Left ventricle myocardium inferior (tissue), 1 donor: ENCODE measurements around the gene VEGFA. TPM values are rescaled to one million over a fixed set of nuclear protein-coding genes. Genes with fewer than 3 reads are reported as not detected.
A peak's percentile ranks its signal among the peaks of the same experiment; 100 is the strongest.

Experiments used
- DNase-seq: peaks from one replicate; pipeline ENCODE4 v3.0.0-alpha.2; 2020
- H3K27ac ChIP-seq: fragments of 200-600 bp; replicated peaks from 2 replicates; pipeline ENCODE4 v1.8.0; 2021
- H3K27me3 ChIP-seq: fragments of 200-600 bp; 2 replicates; pipeline ENCODE4 v1.8.0; 2021; ENCODE audit warnings: low read depth
- H3K36me3 ChIP-seq: fragments of 200-600 bp; 2 replicates; pipeline ENCODE4 v1.8.0; 2021
- H3K4me1 ChIP-seq: fragments of 200-600 bp; 2 replicates; pipeline ENCODE4 v1.8.0; 2021
- H3K4me3 ChIP-seq: fragments of 200-600 bp; 2 replicates; pipeline ENCODE4 v1.8.0; 2021; ENCODE audit warnings: mild to moderate bottlenecking, moderate library complexity
- H3K9me3 ChIP-seq: fragments of 200-600 bp; replicated peaks from 2 replicates; pipeline ENCODE4 v1.8.0; 2021
- intact Hi-C: fragments of 100-400 bp; cut with micrococcal nuclease; formaldehyde crosslinking; loops from one replicate; pipeline ENCODE4 v1.11.0; 2022
- total RNA-seq: library from RNA; stranded (reverse); fragmentation: NEBNext Ultra II Directional; extraction: Animal tissue kit (Norgen Biotek cat#: 25700); gene quantifications from one replicate; pipeline ENCODE4 v1.2.1, GENCODE V29; 2021
- TF ChIP-seq, protein P1 (sequence below): fragments of 200-600 bp; IDR thresholded peaks from 2 replicates; pipeline ENCODE4 v1.8.0; 2021; ENCODE audit warnings: antibody characterized with exemption, mild to moderate bottlenecking, borderline replicate concordance
- donor health status: DM: no; HTN: yes; CAD: no; lungs with severe emphysema.

The VEGFA gene
- total RNA-seq, 1 donor from 2014 or later: 359 TPM

DNA sequence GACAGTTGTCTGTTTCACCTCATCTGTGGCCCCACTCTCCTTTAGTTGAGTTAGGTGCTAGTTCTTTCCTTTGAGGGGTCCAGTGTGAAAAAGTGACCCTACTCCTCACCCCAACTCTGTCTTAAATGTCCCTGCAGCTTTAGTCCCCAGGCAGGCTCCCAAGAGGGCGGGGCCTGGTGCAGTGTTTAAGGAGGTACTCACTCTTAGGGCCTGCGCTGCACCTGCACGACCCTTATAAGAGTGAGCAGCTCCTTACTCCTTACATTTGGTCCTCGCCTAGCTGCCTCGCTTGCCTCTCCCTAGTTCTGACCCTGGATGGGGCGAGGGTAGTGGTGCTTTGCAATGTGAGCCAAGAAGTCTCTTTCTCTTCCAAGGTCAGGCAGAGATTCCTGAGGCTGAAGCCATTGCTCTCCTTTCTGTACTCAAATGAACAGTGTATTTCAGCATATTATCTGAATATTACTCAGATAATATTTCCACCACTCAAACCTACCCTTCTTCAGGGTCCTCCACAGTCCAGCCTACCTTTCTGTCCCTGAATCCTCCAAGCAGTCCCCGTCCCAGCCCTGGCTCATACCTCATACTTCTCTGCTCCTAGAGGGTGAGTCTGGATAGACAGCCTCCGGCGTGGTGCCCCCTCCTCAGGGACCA, 11.9 kb upstream of the VEGFA start:
- DNase-seq: peak; percentile 10
- Histone ChIP-seq H3K36me3 (no peaks in the 10 kb centered on the region), H3K4me3 (no peak overlapping the region), H3K9me3 (no peaks in the 10 kb centered on the region), H3K27me3 (no peaks in the 10 kb centered on the region), H3K4me1 (peaks cover 3% of the 10 kb centered on the region), H3K27ac (no peak overlapping the region)
- intact Hi-C loops: no loop called here
- TF ChIP-seq, protein P1, sequence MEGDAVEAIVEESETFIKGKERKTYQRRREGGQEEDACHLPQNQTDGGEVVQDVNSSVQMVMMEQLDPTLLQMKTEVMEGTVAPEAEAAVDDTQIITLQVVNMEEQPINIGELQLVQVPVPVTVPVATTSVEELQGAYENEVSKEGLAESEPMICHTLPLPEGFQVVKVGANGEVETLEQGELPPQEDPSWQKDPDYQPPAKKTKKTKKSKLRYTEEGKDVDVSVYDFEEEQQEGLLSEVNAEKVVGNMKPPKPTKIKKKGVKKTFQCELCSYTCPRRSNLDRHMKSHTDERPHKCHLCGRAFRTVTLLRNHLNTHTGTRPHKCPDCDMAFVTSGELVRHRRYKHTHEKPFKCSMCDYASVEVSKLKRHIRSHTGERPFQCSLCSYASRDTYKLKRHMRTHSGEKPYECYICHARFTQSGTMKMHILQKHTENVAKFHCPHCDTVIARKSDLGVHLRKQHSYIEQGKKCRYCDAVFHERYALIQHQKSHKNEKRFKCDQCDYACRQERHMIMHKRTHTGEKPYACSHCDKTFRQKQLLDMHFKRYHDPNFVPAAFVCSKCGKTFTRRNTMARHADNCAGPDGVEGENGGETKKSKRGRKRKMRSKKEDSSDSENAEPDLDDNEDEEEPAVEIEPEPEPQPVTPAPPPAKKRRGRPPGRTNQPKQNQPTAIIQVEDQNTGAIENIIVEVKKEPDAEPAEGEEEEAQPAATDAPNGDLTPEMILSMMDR: no peak

- Histone ChIP-seq H3K27ac (no peak overlapping the region), H3K27me3 (no peaks in the 10 kb centered on the region), H3K4me1 (peaks cover 3% of the 10 kb centered on the region), H3K9me3 (no peaks in the 10 kb centered on the region), H3K36me3 (no peaks in the 10 kb centered on the region), H3K4me3 (no peak overlapping the region)
- TF ChIP-seq, protein P1: peak; percentile 80
- DNase-seq: peak; percentile 13
- intact Hi-C loops: no loop called here
These were observed 11.4 kb upstream of the VEGFA start for GRCh38 chr6:43758617-43759050.

- Histone ChIP-seq H3K36me3 (no peaks in the 10 kb centered on the region), H3K27ac (no peak overlapping the region), H3K27me3 (no peaks in the 10 kb centered on the region), H3K9me3 (no peaks in the 10 kb centered on the region), H3K4me1 (peaks cover 3% of the 10 kb centered on the region), H3K4me3 (no peak overlapping the region)
- TF ChIP-seq, protein P1: no peak
- DNase-seq: peak; percentile 11
- intact Hi-C loops: no loop called here
These were observed 10.7 kb upstream of the VEGFA start for GRCh38 chr6:43759136-43759906.

- intact Hi-C loops: loop anchor here (10.0 kb wide), 1 partner anchor 95 kb away; no protein-coding TSS in a partner anchor
- TF ChIP-seq, protein P1: no peak
These were observed 10.2 kb upstream of the VEGFA start for GRCh38 chr6:43759907-43760206.

GRCh38 chr6:43760210-43761168, 9.5 kb upstream of the VEGFA start:
- no peaks in the 10 kb centered on the region for H3K27me3 ChIP-seq
- H3K4me3 ChIP-seq: no peak overlapping the region
- DNase-seq: peak; percentile 10
- no peaks in the 10 kb centered on the region for H3K9me3 ChIP-seq
- no peak overlapping the region for H3K27ac ChIP-seq
- H3K36me3 ChIP-seq: no peaks in the 10 kb centered on the region
- TF ChIP-seq, protein P1: no peak
- intact Hi-C loops: loop anchor here (10.0 kb wide), 1 partner anchor 96 kb away; no protein-coding TSS in a partner anchor
- H3K4me1 ChIP-seq: peaks cover 3% of the 10 kb centered on the region

More at GRCh38 chr6:43759907-43760206, 10.2 kb upstream of the VEGFA start:
- Histone ChIP-seq H3K9me3 (no peaks in the 10 kb centered on the region), H3K27me3 (no peaks in the 10 kb centered on the region), H3K4me1 (peaks cover 3% of the 10 kb centered on the region), H3K4me3 (no peak overlapping the region), H3K36me3 (no peaks in the 10 kb centered on the region), H3K27ac (no peak overlapping the region)
- no peak for DNase-seq
